HG03432 (cell line): ENCODE measurements around the gene AHNAK2.

Experiments used
- ATAC-seq: cut with Tn5 transposase; IDR thresholded peaks from one replicate; pipeline ENCODE4 v1.9.1; 2021; ENCODE audit warnings: mild to moderate bottlenecking, moderate library complexity; ENCODE audit not compliant: unreplicated experiment

Gene AHNAK2

DNA sequence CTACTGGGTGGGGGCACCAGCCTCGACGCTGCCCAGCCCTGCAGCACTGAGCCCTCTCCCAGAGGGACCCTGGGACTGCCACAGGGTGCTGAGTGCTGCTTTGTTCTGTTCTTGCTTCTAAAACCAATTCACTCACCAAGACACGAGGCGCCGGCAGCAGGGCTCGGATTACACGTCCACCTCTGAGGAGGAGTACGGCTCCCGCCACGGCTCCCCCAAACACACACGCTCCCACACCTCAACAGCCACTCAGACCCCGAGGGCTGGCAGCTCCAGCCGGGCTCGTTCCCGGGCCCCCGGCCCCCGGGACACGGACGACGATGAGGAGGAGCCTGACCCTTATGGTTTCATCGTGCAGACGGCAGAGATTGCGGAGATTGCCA is 88.8 kb downstream of the AHNAK2 start:
- ATAC-seq: no peak

DNA sequence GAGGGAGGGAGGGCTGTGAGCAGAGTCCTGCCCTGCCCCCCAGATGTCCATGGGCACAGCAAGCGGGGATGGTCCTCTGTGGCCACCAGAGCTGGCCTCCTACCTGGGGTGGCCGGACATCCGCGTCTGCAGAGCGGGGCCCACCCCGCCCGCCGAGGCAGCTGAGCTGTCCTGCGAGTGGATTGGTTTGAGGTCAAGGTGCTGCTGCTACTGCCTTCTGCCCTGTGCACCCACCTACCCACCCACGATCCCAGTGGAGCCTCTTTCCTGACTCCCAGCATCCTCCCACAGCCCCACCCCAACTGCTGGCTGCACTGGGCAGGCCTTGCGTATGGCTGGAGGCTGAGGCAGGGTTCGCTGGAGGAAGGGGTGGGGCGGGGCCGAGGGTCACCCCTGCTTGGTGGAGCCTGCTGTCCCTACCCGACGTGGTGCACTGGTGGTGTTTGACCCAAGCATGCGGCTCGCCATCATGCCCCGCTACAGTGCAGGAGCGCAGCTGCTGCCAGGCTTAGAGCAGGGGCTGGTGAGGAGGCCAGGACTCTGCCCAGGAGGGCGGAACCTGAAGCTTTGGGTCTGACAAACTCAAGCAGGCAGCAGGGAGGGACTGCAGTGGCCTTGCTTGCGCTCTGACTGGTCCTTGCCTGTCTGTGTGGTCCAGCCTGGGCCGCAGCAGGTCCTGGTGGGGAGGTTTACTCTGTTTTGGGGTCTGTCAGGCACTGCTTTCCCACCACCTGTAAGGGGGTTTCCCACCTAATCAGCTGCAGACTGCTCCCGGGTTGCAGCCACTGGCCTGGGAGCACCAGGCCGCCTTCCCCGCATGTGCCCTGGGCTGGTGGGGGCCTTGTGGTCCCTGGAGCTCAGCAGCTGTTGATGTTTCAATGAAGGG is 89.4 kb downstream of the AHNAK2 start:
- ATAC-seq: no peak

DNA sequence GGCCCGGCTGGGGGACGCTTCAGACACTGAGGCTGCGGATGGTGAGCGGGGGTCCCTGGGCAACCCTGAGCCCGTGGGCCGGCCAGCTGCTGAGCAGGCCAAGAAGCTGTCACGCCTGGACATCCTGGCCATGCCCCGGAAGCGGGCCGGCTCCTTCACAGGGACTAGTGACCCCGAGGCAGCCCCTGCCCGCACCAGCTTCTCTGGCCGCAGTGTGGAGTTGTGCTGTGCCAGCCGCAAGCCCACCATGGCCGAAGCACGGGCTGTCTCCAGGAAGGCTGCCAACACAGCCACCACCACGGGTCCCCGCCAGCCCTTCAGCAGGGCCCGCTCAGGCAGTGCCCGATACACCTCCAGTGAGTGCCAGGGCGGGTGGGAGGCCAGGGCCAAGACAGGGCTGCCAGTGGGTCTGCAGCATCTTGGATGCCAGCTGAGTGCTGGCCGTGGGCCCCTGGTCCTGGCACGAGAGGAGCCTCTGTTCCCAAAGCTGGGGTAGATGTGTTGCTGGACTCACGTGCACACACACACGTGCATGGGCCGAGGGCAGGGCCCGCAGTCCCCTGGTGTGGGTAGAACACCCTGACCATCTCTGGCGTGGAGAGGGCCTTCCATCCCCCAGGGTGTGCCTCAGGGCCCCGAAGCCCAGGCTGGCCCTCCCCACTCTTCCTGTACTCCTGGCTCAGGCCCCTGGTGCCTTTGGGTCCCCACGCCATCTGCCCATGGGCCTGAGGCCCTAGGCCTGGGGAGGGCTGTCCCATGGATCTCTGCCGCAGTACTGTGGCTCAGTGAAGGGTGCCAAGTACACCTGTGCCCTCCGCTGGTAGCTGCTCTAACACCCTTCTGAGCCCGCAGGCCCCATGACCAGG is 90.3 kb downstream of the AHNAK2 start:
- ATAC-seq: no peak
